NCI-H748 (cell line): ENCODE results near the gene SLC46A3.
"Not testable (repeated sequence)": the region's sequence is repeated elsewhere in the genome, so short reads cannot be mapped to it uniquely, and the experiment has no call there.

Experiments
- DNase-seq: peaks from one replicate; lab custom pipeline; 2025; ENCODE audit not compliant: unreplicated experiment; lab: John Stamatoyannopoulos, UW

The SLC46A3 gene

GRCh38 chr13:28718543-28719226, at the start of gene SLC46A3:
Gene SLC46A3 (minus strand): TSS chr13:28718970. CDS start chr13:28717998, 972 bp downstream.
- peak; percentile 99 for DNase-seq

GRCh38 chr13:28763887-28764286, 45.1 kb upstream of the SLC46A3 start:
- DNase-seq = no peak

- no peak for DNase-seq
Measured at GRCh38 chr13:28761586-28761985, 42.8 kb upstream of the SLC46A3 start.

GRCh38 chr13:28755546-28755870, 36.7 kb upstream of the SLC46A3 start:
- DNase-seq = no peak

- DNase-seq = no peak
Measured at GRCh38 chr13:28754698-28755545, 36.2 kb upstream of the SLC46A3 start.

- DNase-seq = no peak
Measured at GRCh38 chr13:28753946-28754345, 35.2 kb upstream of the SLC46A3 start.

GRCh38 chr13:28753208-28753892, 34.6 kb upstream of the SLC46A3 start:
- no peak for DNase-seq

- no peak for DNase-seq
Measured at GRCh38 chr13:28751175-28751960, 32.6 kb upstream of the SLC46A3 start.

GRCh38 chr13:28750187-28751045, 31.6 kb upstream of the SLC46A3 start:
- DNase-seq = no peak

- no peak for DNase-seq
Measured at GRCh38 chr13:28747851-28748250, 29.1 kb upstream of the SLC46A3 start.

GRCh38 chr13:28746287-28746612, 27.5 kb upstream of the SLC46A3 start:
- DNase-seq = no peak

GRCh38 chr13:28744656-28745055, 25.9 kb upstream of the SLC46A3 start:
- DNase-seq = no peak

- no peak for DNase-seq
Measured at GRCh38 chr13:28744091-28744536, 25.3 kb upstream of the SLC46A3 start.

GRCh38 chr13:28743499-28744083, 24.8 kb upstream of the SLC46A3 start:
- no peak for DNase-seq

GRCh38 chr13:28743020-28743419, 24.2 kb upstream of the SLC46A3 start:
- DNase-seq = no peak

- not testable (repeated sequence) for DNase-seq
Measured at GRCh38 chr13:28742445-28742844, 23.7 kb upstream of the SLC46A3 start.

GRCh38 chr13:28741084-28741491, 22.3 kb upstream of the SLC46A3 start:
- DNase-seq = no peak

GRCh38 chr13:28739376-28739775, 20.6 kb upstream of the SLC46A3 start:
- DNase-seq = no peak

GRCh38 chr13:28735481-28736029, 16.8 kb upstream of the SLC46A3 start:
- DNase-seq = no peak

GRCh38 chr13:28734906-28735305, 16.1 kb upstream of the SLC46A3 start:
- no peak for DNase-seq
